OCI-LY1 (cell line): ENCODE measurements around the gene LAMA1.

Source experiments
- EZH2 ChIP-seq: fragments of 200-600 bp; sonication (generic), shearing (Covaris generic); IDR thresholded peaks from 2 replicates; pipeline ENCODE4 v1.8.0; 2017; ENCODE audit warnings: borderline replicate concordance, mixed run types, mild to moderate bottlenecking, antibody characterized with exemption, low read length, moderate library complexity, mixed read lengths
- TF ChIP-seq, protein P1 (sequence below): fragments of 200-600 bp; sonication (generic), shearing (Covaris generic); IDR thresholded peaks from 2 replicates; pipeline ENCODE4 v1.5.1; 2017; ENCODE audit warnings: mild to moderate bottlenecking, antibody characterized with exemption, low read length, moderate library complexity, mixed read lengths

- no peak for TF ChIP-seq EZH2
- TF ChIP-seq, protein P1, sequence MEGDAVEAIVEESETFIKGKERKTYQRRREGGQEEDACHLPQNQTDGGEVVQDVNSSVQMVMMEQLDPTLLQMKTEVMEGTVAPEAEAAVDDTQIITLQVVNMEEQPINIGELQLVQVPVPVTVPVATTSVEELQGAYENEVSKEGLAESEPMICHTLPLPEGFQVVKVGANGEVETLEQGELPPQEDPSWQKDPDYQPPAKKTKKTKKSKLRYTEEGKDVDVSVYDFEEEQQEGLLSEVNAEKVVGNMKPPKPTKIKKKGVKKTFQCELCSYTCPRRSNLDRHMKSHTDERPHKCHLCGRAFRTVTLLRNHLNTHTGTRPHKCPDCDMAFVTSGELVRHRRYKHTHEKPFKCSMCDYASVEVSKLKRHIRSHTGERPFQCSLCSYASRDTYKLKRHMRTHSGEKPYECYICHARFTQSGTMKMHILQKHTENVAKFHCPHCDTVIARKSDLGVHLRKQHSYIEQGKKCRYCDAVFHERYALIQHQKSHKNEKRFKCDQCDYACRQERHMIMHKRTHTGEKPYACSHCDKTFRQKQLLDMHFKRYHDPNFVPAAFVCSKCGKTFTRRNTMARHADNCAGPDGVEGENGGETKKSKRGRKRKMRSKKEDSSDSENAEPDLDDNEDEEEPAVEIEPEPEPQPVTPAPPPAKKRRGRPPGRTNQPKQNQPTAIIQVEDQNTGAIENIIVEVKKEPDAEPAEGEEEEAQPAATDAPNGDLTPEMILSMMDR: no peak
Observed at GRCh38 chr18:7122376-7122775, 4.8 kb upstream of the LAMA1 start.
